ENCODE data around the gene SND1.

Gene SND1

DNA sequence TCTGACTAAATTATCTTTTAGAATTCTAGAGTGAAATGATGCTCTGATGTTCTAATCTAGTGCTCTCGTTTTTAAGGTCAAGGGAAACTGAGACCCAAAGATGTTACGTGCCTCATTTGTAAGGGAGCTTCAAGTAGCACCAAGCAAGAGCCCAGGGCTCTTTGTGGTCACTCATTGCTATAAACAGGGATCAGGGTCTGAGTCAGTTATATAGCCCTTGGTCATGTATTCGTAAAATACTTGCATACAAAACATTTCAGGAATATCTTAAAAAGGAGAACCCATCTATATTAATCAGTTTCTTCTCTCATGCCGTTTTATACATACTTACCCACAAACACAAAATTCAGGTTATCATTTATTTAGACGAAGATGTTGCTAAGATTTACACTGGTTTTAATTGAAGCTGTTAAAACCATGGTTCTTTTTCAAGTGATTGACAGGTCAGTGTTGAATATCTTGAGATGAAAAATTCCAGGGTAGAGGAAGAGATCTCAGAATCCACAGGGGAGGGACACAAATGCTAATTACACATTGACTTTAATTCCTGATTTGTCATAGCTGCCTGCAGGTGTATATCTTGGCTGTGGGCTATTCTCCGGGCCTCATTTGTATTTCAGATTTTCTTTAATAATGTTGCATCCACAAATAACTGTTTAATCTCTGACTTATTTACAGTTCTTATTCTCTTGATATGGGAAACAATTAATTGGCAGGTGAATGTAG lies 188.4 kb downstream of the SND1 start:
- no peak for DNase-seq

DNA sequence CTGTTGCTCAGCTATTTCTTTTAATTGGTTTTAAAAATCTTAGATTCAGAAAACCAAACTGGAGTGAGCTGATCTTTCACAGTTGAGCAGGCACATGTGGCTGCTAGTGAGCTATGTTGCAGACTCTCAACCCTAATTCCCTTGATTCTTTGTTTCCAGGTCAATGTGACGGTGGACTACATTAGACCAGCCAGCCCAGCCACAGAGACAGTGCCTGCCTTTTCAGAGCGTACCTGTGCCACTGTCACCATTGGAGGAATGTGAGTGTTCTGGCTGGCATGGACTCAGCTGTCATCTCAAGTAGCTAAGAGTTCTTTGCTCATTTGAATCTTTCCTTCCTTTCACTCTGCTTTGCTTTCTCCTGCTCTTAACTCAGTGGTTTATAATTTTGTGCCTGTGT lies 192.2 kb downstream of the SND1 start:
- no peak for DNase-seq

- no peak for DNase-seq
These were observed 192.8 kb downstream of the SND1 start for GRCh38 chr7:127844707-127845331.

DNA sequence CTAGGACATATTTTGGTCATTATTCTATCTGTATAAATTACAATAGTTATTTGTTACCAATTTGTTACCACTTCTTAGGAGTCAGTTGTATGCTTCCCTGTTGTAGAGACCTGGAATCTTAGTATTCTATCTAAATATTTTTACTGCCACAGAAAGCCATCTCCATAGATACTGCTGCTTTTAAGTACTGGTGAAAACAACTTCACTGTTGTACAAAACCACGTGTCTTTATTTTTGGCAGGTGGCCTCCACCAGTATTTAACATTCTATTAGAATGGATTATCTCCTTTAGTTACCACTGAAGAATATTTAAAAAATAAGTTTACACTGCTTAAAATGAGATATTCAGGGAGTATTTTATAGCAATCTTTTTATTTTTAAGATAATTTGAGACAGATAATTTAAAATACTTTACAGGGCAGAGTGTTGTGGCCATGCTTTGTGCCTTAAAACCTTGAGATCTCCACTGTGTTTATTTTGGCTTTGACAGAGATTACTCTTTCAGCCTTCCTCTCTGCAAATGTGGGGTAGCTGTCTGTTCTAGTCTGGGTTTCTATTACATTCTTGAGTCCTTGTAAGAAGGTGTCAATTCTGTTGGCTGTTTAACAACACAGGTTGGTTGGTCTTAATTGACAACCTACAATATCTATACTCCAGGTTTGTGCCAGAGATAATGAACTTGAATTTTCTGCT lies 193.7 kb downstream of the SND1 start:
- no peak for DNase-seq

GRCh38 chr7:127847641-127848040 lies 195.6 kb downstream of the SND1 start:
- no peak for DNase-seq

DNA sequence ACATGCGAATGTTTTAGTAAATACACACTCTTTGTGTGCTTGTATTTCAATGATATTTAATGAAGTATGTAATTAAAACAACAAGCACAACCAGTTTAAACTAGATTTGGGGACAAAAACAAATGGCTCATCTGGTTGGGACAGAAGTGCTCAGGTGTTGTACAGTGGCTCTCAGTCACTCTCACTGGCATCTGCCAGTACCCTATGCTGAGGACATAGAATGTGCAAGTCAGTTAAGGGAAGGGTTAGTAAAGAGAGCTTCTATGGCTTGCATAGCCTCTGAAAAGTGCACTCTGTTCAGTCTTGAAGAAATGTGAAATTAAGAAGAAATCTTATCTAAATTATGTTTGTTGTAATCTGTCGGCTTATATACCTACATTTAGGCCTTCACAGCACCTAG lies 196.2 kb downstream of the SND1 start:
- no peak for DNase-seq

DNA sequence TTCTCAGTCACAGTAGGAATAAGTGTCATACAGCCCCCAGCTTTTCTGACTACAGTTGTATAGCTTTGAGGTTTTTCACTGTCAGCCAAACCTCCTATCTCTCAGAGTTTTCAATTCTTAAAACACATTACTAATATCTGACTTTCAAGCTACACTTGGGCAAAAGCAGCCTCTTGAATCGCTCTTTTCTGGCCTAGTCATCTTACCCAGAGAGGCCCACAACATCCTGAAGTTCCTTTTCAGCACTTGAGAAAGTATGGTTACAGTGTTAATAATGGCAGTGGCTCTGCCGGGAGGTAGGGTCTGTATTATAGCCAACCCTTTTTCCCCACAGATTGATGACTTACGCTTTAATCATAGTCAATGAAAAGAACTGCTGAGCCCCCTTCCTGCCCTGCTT lies 198.2 kb downstream of the SND1 start:
- no peak for DNase-seq

- DNase-seq: no peak
These were observed 202.4 kb downstream of the SND1 start for GRCh38 chr7:127854383-127854782.

- no peak for DNase-seq
These were observed 205.5 kb downstream of the SND1 start for GRCh38 chr7:127857464-127857841.

DNA sequence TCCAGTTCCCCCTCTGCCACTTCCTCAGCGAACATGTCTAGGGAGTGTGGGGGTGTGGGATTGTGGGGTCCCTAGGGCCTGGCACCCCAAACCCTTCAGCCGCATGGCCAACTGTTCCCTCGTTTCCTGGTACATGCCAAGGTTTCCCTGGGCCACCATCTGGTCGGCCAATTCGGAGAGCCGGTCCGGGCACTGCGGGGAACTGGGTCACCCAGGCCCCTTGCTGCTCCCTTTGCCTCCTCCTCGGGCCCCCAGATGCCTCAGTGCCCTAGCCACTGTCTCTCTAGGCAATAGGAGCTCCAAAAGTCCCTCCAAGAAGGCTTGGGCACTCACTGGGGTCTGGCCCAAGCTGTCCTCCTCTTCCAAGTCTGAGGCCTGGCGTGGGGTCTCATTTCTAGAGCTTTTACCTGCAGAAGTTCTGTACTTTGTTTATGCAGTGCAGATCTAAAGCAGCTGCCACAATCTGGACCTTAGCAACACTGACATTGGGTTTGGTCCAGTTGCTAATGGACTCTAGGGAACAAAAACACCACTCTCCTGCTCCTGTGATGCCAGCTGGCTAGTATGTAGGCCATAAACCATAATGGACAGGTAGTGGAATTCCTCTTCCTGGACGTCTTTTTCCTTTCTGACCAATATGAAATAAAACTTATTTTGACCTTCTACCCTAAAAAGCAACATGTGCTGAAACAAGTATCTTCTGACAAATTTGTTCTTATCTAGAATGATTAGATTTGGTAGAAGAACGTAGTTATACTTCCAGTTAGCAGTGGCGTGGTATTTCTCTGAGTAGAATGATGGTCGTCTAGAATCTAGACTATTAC lies 206.3 kb downstream of the SND1 start:
- DNase-seq: no peak

DNA sequence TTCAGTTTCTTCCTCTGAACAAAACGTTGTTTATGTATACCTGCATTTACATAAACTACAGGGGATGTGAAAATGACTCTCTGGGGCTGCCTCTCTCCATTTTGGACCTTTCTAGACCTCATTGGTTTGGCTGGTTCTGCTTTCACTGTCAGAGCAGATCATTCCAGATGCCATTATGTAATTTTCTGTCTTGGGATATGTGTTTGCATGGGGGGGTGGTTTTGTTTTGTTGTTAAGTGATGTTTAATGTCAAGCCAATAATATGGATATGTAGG lies 206.9 kb downstream of the SND1 start:
- DNase-seq: no peak

DNA sequence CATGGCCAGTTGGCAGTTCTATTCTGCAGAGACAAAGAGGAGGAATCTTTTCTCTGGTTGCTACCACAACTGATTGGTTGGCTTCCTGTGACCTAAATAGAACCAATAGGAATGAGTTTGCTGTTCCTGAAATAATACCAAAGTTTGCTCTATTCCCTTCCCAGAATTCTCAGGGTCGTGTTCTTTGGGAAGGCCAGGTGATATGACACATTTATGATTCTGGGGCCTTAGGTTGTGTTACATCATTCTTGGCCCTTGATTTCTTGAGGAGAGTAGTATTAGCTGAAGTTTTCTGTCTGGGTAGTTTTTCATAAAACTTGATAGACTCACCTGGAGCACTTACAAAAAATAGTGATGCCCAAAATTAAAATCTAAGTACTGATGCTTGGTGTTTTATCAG lies 207.3 kb downstream of the SND1 start:
- no peak for DNase-seq

- DNase-seq: no peak
These were observed 210.5 kb downstream of the SND1 start for GRCh38 chr7:127862525-127862924.

DNA sequence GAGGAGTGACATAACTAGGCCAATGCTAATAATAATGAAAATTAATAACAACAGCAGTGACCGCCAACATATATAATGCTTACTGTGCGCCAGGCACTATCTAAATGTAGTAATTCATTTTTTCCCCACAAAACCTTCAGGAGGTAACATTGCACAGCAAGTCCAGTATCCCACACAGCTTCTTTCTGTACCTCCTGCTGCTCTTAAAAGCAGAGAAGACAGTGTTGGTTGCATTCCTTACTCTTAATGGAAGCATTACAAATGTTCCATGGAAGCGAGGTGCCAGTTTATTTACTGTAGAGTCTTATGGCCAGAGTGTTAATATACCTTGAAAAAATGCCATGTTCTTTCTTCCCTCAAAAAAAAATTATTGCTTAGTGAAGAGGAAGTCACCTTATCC lies 211.1 kb downstream of the SND1 start:
- DNase-seq: no peak

GRCh38 chr7:127865466-127865865 lies 213.5 kb downstream of the SND1 start:
- DNase-seq: no peak

DNA sequence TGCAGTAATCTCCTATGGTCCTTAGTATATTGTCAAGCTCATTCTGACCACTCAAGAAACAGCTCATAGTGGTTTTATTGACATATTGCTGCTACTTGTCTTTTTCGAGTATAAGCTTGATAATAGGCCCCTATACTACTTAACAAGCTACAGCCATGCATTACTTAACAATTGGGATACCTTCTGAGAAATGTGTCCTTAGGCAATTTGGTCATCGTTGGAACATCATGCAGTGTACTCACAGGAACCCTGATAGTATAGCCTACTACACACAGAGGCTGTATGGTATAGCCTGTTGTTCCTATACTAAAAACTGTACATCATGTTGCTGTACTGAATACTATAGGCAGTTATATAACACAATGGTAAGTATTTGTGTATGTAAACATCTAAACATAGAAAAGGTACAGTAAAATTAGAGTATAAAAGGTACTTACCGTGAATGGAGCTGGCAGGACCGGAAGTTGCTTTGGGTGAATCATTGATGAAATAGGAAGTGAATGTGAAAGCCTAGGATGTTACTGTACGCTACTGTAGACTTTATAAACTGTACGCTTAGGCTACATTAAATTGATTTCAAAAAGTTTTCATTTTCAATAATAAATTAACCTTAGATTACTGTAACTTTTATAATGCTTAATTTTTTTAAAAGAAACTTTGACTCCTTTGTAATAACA lies 218.4 kb downstream of the SND1 start:
- DNase-seq: no peak

GRCh38 chr7:127871226-127871625 lies 219.2 kb downstream of the SND1 start:
- DNase-seq: no peak

- DNase-seq: no peak
These were observed 220.1 kb downstream of the SND1 start for GRCh38 chr7:127872122-127872521.

GRCh38 chr7:127873151-127873550 lies 221.2 kb downstream of the SND1 start:
- DNase-seq: no peak

GRCh38 chr7:127873715-127874636 lies 222.0 kb downstream of the SND1 start:
- DNase-seq: no peak

GRCh38 chr7:127874951-127875608 lies 223.1 kb downstream of the SND1 start:
- no peak for DNase-seq
